CD14-positive monocyte (primary cell): ENCODE measurements around the gene PLXDC1. TPM values are rescaled to one million over a fixed set of nuclear protein-coding genes. Genes with fewer than 3 reads are reported as not detected.

Source experiments
- DNase-seq, 3 donors: peaks; one replicate each; pipeline ENCODE4 v3.0.0-alpha.2; 2011 to 2022
- H2AFZ ChIP-seq: 2 replicates; pipeline ENCODE4 v1.6.0; 2012; ENCODE audit warnings: mild to moderate bottlenecking, low read depth, low read length, inconsistent platforms; ENCODE audit not compliant: insufficient read depth, poor library complexity, severe bottlenecking
- H3K27ac ChIP-seq, 2 donors: 1 replicate in 1 of 2; 2 replicates in 1 of 2; pipeline ENCODE4 v1.5.1; 2012 to 2013; ENCODE audit warnings: low read length in 2 of 2, control low read depth in 1 of 2, inconsistent platforms in 1 of 2, low read depth in 1 of 2, mild to moderate bottlenecking in 1 of 2
- H3K27me3 ChIP-seq, 2 donors: one replicate each; pipeline versions ENCODE4 v1.6.0 to v1.6.1; 2011 to 2013; ENCODE audit warnings: low read length in 2 of 2; ENCODE audit not compliant: control insufficient read depth in 2 of 2, insufficient read depth in 2 of 2
- H3K36me3 ChIP-seq, 2 donors: replicated peaks in 1 of 2; 1 replicate in 1 of 2; 2 replicates in 1 of 2; pipeline versions ENCODE4 v1.5.1 to v1.6.1; 2012 to 2013; ENCODE audit warnings: low read length in 2 of 2, control low read depth in 1 of 2, inconsistent platforms in 1 of 2, mild to moderate bottlenecking in 1 of 2; ENCODE audit not compliant: insufficient read depth in 2 of 2, control insufficient read depth in 1 of 2
- H3K4me1 ChIP-seq, 2 donors: 1 replicate in 1 of 2; 2 replicates in 1 of 2; pipeline versions ENCODE4 v1.5.1 to v1.6.1; 2012 to 2013; ENCODE audit warnings: low read length in 2 of 2, control low read depth in 1 of 2, inconsistent platforms in 1 of 2, mild to moderate bottlenecking in 1 of 2, moderate library complexity in 1 of 2; ENCODE audit not compliant: insufficient read depth in 2 of 2, control insufficient read depth in 1 of 2
- H3K4me2 ChIP-seq: replicated peaks from 2 replicates; pipeline ENCODE3; 2012; ENCODE audit warnings: low read length, moderate library complexity, mild to moderate bottlenecking; ENCODE audit not compliant: poor library complexity, severe bottlenecking; ENCODE audit errors: extremely low read depth
- H3K4me3 ChIP-seq, 3 experiments: fragments of 200-600 bp in 1 of 3; sonication (generic) in 1 of 3; replicated peaks in 1 of 3; 1 replicate in 2 of 3; 2 replicates in 1 of 3; pipeline ENCODE4 v1.5.1; 2011 to 2013; ENCODE audit warnings: low read length in 3 of 3, mild to moderate bottlenecking in 3 of 3, control low read depth in 2 of 3, low read depth in 2 of 3, inconsistent platforms in 1 of 3, moderate library complexity in 1 of 3
- H3K79me2 ChIP-seq: 2 replicates; pipeline ENCODE4 v1.6.0; 2012; ENCODE audit warnings: mild to moderate bottlenecking, control low read depth, inconsistent platforms, low read length, moderate library complexity; ENCODE audit not compliant: insufficient read depth
- H3K9ac ChIP-seq: 2 replicates; pipeline ENCODE4 v1.6.0; 2017; ENCODE audit warnings: low read length, mild to moderate bottlenecking; ENCODE audit not compliant: insufficient read depth, poor library complexity, severe bottlenecking
- H3K9me3 ChIP-seq, 2 donors: replicated peaks in 1 of 2; 1 replicate in 1 of 2; 2 replicates in 1 of 2; pipeline versions ENCODE4 v1.5.1 to v1.6.1; 2012 to 2013; ENCODE audit warnings: low read length in 2 of 2, control low read depth in 1 of 2; ENCODE audit not compliant: control insufficient read depth in 1 of 2, insufficient read depth in 1 of 2
- H4K20me1 ChIP-seq: 2 replicates; pipeline ENCODE4 v1.6.0; 2012; ENCODE audit warnings: mild to moderate bottlenecking, low read length, control low read depth, moderate library complexity; ENCODE audit not compliant: insufficient read depth
- H3K27ac Mint-ChIP-seq, 7 donors: one replicate each; pipeline ENCODE4 v1.8.0; 2020; ENCODE audit warnings: mild to moderate bottlenecking in 7 of 7, mixed read lengths in 7 of 7, moderate library complexity in 6 of 7, inconsistent platforms in 2 of 7
- H3K27me3 Mint-ChIP-seq, 3 donors: one replicate each; pipeline ENCODE4 v1.8.0; 2021 to 2022; ENCODE audit warnings: low read depth in 3 of 3, mild to moderate bottlenecking in 3 of 3, mixed read lengths in 3 of 3, moderate library complexity in 3 of 3, inconsistent platforms in 1 of 3
- H3K36me3 Mint-ChIP-seq, 2 donors: one replicate each; pipeline ENCODE4 v1.8.0; 2020; ENCODE audit warnings: mixed read lengths in 2 of 2, inconsistent platforms in 1 of 2, mild to moderate bottlenecking in 1 of 2
- H3K4me1 Mint-ChIP-seq: one replicate; pipeline ENCODE4 v1.8.0; 2020; ENCODE audit warnings: mild to moderate bottlenecking, mixed read lengths
- H3K4me3 Mint-ChIP-seq, 2 donors: one replicate each; pipeline ENCODE4 v1.8.0; 2020; ENCODE audit warnings: mild to moderate bottlenecking in 2 of 2, mixed read lengths in 2 of 2, moderate library complexity in 1 of 2
- H3K9me3 Mint-ChIP-seq, 7 donors: one replicate each; pipeline ENCODE4 v1.8.0; 2020 to 2022; ENCODE audit warnings: mixed read lengths in 7 of 7, mild to moderate bottlenecking in 6 of 7, moderate library complexity in 6 of 7, inconsistent platforms in 2 of 7
- CTCF ChIP-seq: fragments of 200-600 bp; IDR thresholded peaks from one replicate; pipeline ENCODE4 v1.8.0; 2022; ENCODE audit warnings: antibody characterized with exemption, mild to moderate bottlenecking
- WGBS: methylation state at CpG from one replicate; pipeline ENCODE4 v1.1.5; 2013; ENCODE audit warnings: missing lambda C conversion rate; ENCODE audit not compliant: insufficient coverage; 5-methylcytosine and 5-hydroxymethylcytosine counted together
- intact Hi-C, 2 donors: fragments of 100-400 bp; cut with micrococcal nuclease; formaldehyde crosslinking; loops; one replicate each; pipeline versions ENCODE4 v1.15.0 to v1.15.1; 2023
- polyA plus RNA-seq, 3 donors: library from polyadenylated mRNA; depleted of rRNA in 1 of 3; unstranded in 2 of 3; stranded (reverse) in 1 of 3; fragments of 300-500 nt in 2 of 3; fragments of >200 nt in 1 of 3; fragmentation: Illumina TruSeq in 2 of 3; gene quantifications; 1 replicate in 2 of 3; 2 replicates in 1 of 3; pipeline ENCODE4 v1.2.3, GENCODE V29; 2012 to 2021

The PLXDC1 gene
- polyA plus RNA-seq, 3 donors, result 0.21 TPM; not detected in 2

GRCh38 chr17:39177256-39177655 is 25.8 kb upstream of the PLXDC1 start:
- no peak for DNase-seq
- H3K36me3 Mint-ChIP-seq, result peaks cover 33 to 41% of the 10 kb centered on the region in 2 donors
- H3K4me2 ChIP-seq, result no peak overlapping the region
- H3K9me3 Mint-ChIP-seq, result peaks cover 0 to 6% (median 2%) of the 10 kb centered on the region in 7 donors
- H3K4me1 ChIP-seq, result peaks cover 10 to 15% of the 10 kb centered on the region in 2 donors
- no peaks in the 10 kb centered on the region for H3K9me3 ChIP-seq
- H3K27ac ChIP-seq, result no peak overlapping the region
- H3K27me3 ChIP-seq, result no peaks in the 10 kb centered on the region
- intact Hi-C loops, result no loop called here
- WGBS, result over 99% methylated on average over 10 of the region's 12 CpGs
- no peak overlapping the region for H3K4me3 ChIP-seq
- peaks cover 27% of the 10 kb centered on the region for H3K4me1 Mint-ChIP-seq
- no peak for TF ChIP-seq CTCF
- no peak overlapping the region for H3K9ac ChIP-seq
- no peak overlapping the region for H2AFZ ChIP-seq
- peaks cover 16 to 22% of the 10 kb centered on the region in 2 donors for H3K36me3 ChIP-seq
- no peak overlapping the region for H3K27ac Mint-ChIP-seq
- H3K4me3 Mint-ChIP-seq, result no peak overlapping the region
- H3K27me3 Mint-ChIP-seq, result peaks cover 3 to 8% (median 7%) of the 10 kb centered on the region in 3 donors
- no peaks in the 10 kb centered on the region for H3K79me2 ChIP-seq
- no peaks in the 10 kb centered on the region for H4K20me1 ChIP-seq

GRCh38 chr17:39175695-39176093 is 24.3 kb upstream of the PLXDC1 start:
- H3K9ac ChIP-seq, result no peak overlapping the region

More at GRCh38 chr17:39175695-39176093, 24.3 kb upstream of the PLXDC1 start:
- Histone ChIP-seq H3K27ac (no peak overlapping the region), H3K9me3 (no peaks in the 10 kb centered on the region), H3K79me2 (no peaks in the 10 kb centered on the region), H3K27me3 (no peaks in the 10 kb centered on the region), H3K4me3 (peak overlapping the region in 1 of 3 experiments; percentile 65), H3K4me2 (peak overlapping the region; percentile 65), H2AFZ (no peak overlapping the region), H3K4me1 (peaks cover 10 to 15% of the 10 kb centered on the region in 2 donors), H4K20me1 (no peaks in the 10 kb centered on the region), H3K36me3 (peaks cover 11 to 17% of the 10 kb centered on the region in 2 donors)
- Mint-ChIP-seq H3K9me3 (peaks cover 0 to 6% (median 2%) of the 10 kb centered on the region in 7 donors), H3K36me3 (peaks cover 30 to 32% of the 10 kb centered on the region in 2 donors), H3K27ac (peak overlapping the region in 1 of 7 donors; percentile 59), H3K4me1 (peaks cover 28% of the 10 kb centered on the region), H3K27me3 (peaks cover 3 to 8% (median 8%) of the 10 kb centered on the region in 3 donors), H3K4me3 (peak overlapping the region in 1 of 2 donors; percentile 51)
- TF ChIP-seq CTCF, result no peak
- DNase-seq, result peak; percentile 36 to 64 (median 40)
- intact Hi-C loops, result no loop called here
- 19% methylated on average over 10 of the region's 10 CpGs for WGBS
